ENCODE results near the gene TNFAIP8L2.

TNFAIP8L2 gene

DNA sequence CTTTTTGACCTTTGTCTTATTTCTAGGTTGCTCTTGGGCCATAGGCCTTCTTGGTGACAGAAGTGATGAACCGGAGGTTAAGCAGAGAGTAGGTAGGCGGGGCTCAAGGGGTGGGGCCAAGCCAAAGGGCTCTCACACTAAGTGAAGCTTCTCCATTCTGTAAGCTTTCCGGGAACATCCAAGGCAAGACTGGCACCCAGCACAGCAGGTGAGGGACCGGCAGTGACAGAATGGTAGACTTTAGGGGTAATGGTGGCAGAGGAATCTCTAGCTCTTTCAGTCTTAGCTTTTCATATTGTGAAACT is at the start of gene TNFAIP8L2:
Gene TNFAIP8L2, plus strand, starts transcription at position 135 of the 305 bp plus-strand sequence. CDS start 2,049 bp downstream, outside the sequence.
- Histone ChIP-seq H3K9ac (ENCODE audit: low read length) (no peak within 1 kb of the TSS), H3K4me1 (ENCODE audit: control insufficient read depth, insufficient read depth, low read length) (no peaks in the 10 kb centered on the region), H3K9me3 (ENCODE audit: control insufficient read depth, low read length) (no peaks in the 10 kb centered on the region), H3K27me3 (replicated peaks; ENCODE audit: control insufficient read depth, insufficient read depth, low read length) (no peaks in the 10 kb centered on the region), H3K4me3 (ENCODE audit: low read length) (no peak within 1 kb of the TSS), H3K36me3 (ENCODE audit: control insufficient read depth, insufficient read depth, low read length, severe bottlenecking) (peaks cover 46% of the 10 kb centered on the region)
- no peak for DNase-seq (ENCODE audit: low read depth)

DNA sequence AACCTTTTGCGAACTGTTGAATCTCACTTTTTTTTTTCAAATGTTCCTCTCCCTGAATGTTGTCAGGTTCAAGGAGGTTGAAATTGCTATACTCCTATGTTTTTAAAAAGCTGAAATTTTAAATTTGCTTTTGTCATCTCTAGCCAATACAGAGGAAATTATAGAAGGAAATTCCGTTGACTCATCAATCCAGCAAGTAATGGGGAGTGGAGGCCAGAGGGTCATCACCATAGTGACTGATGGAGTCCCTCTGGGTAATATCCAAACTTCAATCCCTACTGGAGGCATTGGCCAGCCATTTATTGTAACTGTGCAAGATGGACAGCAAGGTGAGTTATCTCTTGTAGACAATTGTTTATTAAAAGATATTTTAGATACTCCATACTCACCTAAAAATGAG is 49.6 kb upstream of the TNFAIP8L2 start:
- H3K9ac ChIP-seq (ENCODE audit: low read length): no peak overlapping the region
- no peaks in the 10 kb centered on the region for H3K27me3 ChIP-seq (replicated peaks; ENCODE audit: control insufficient read depth, insufficient read depth, low read length)
- H3K9me3 ChIP-seq (ENCODE audit: control insufficient read depth, low read length): no peaks in the 10 kb centered on the region
- peaks cover 20% of the 10 kb centered on the region for H3K36me3 ChIP-seq (ENCODE audit: control insufficient read depth, insufficient read depth, low read length, severe bottlenecking)
- no peak for DNase-seq (ENCODE audit: low read depth)
- H3K4me1 ChIP-seq (ENCODE audit: control insufficient read depth, insufficient read depth, low read length): no peaks in the 10 kb centered on the region
- H3K4me3 ChIP-seq (ENCODE audit: low read length): no peak overlapping the region

DNA sequence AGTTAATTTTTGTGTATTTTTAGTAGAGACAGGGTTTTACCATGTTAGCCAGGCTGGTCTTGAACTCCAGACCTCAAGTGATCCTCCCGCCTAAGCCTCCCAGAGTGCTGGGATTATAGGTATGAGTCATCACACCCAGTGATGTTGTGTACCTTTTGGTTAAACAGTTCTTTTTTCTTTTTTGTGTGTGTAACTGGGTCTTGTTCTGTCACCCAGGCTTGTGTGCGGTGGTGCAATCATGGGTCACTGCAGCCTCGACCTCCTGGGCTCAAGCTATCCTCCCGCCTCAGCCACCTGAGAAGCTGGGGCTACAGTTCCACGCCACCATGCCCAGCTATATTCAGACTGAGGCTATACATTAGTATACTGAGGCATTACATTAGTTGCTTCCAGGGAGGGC is 48.1 kb upstream of the TNFAIP8L2 start:
- Histone ChIP-seq H3K9me3 (ENCODE audit: control insufficient read depth, low read length) (no peaks in the 10 kb centered on the region), H3K36me3 (ENCODE audit: control insufficient read depth, insufficient read depth, low read length, severe bottlenecking) (peaks cover 20% of the 10 kb centered on the region), H3K9ac (ENCODE audit: low read length) (no peak overlapping the region), H3K4me3 (ENCODE audit: low read length) (no peak overlapping the region), H3K4me1 (ENCODE audit: control insufficient read depth, insufficient read depth, low read length) (no peaks in the 10 kb centered on the region), H3K27me3 (replicated peaks; ENCODE audit: control insufficient read depth, insufficient read depth, low read length) (no peaks in the 10 kb centered on the region)
- no peak for DNase-seq (ENCODE audit: low read depth)

DNA sequence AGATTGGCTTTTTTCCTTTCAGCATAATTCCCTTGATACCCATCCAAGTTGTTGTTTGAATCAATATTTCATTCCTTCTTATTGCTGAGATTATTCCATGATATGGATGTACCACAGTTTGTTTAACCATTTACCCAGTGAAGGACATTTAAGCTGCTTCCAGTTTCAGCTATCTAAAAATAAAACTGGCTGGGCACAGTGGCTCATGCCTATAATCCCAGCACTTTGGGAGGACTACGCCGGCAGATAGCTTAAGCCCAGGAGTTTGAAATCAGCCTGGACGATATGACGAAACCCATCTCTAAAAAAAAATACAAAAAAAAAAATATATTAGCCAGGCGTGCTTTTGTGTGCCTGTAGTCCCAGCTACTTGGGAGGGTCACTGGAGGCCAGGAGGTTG is 42.6 kb upstream of the TNFAIP8L2 start:
- H3K4me1 ChIP-seq (ENCODE audit: control insufficient read depth, insufficient read depth, low read length): no peaks in the 10 kb centered on the region

DNA sequence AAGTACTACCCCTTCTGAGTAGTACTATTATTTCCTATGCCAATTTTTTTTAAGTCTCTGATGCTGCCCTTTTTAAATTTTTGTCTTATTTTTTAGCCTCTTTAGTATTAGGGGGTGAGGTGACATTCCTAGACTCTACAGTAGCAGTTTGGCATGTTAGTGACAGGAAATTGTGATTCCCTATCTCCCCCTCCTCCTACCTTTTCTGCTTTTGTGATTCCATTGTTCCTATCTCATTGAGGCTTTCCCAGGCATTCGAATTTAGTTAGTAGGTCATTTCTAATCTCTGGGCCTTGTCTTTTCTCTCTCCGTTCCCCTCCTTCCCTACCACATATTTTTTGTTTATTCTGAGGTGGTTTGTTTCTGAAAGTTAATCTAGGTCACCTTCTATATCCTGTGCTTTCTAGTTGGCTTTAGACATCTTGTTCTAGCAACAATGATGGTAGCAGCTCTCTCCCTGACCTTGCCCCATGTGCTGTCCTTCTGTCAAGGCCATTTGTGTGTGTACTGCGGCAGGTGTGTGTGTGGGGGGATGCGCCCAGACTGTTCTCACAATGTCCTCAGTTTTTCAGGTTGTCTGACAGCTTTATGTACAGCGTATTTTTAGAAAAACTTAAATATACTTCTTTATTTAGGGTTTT is 31.6 kb upstream of the TNFAIP8L2 start:
- H3K4me3 ChIP-seq (ENCODE audit: low read length): no peak overlapping the region
- peaks cover 5% of the 10 kb centered on the region for H3K4me1 ChIP-seq (ENCODE audit: control insufficient read depth, insufficient read depth, low read length)
- H3K9me3 ChIP-seq (ENCODE audit: control insufficient read depth, low read length): no peaks in the 10 kb centered on the region
- H3K27me3 ChIP-seq (replicated peaks; ENCODE audit: control insufficient read depth, insufficient read depth, low read length): no peaks in the 10 kb centered on the region
- H3K9ac ChIP-seq (ENCODE audit: low read length): no peak overlapping the region
- no peak for DNase-seq (ENCODE audit: low read depth)
- H3K36me3 ChIP-seq (ENCODE audit: control insufficient read depth, insufficient read depth, low read length, severe bottlenecking): peaks cover 2% of the 10 kb centered on the region

More for the DNA sequence above, 42.6 kb upstream of the TNFAIP8L2 start:
- no peaks in the 10 kb centered on the region for H3K27me3 ChIP-seq (replicated peaks; ENCODE audit: control insufficient read depth, insufficient read depth, low read length)
- H3K9ac ChIP-seq (ENCODE audit: low read length): no peak overlapping the region
- DNase-seq (ENCODE audit: low read depth): no peak
- no peak overlapping the region for H3K4me3 ChIP-seq (ENCODE audit: low read length)
- peaks cover 5% of the 10 kb centered on the region for H3K36me3 ChIP-seq (ENCODE audit: control insufficient read depth, insufficient read depth, low read length, severe bottlenecking)
- H3K9me3 ChIP-seq (ENCODE audit: control insufficient read depth, low read length): no peaks in the 10 kb centered on the region

DNA sequence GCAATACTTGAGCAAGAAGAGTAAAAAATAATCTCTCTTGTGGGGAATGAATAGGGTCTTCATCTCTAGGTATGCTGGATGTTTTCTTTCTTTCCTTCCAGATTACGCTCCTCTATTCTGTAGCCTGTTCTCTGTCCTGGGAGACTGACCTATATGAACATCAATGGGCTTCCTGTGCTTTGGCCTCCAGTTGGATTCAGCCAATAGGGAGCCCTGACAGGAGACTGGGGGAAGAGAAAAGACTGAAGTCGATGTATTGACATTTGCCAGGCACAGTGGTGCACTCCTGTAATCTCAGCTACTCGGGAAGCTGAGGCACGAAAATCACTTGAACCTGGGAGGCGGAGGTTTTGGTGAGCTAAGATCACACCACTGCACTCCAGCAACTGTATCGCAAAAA is 27.6 kb upstream of the TNFAIP8L2 start:
- DNase-seq (ENCODE audit: low read depth): no peak
- Histone ChIP-seq H3K9ac (ENCODE audit: low read length) (no peak overlapping the region), H3K4me1 (ENCODE audit: control insufficient read depth, insufficient read depth, low read length) (peaks cover 13% of the 10 kb centered on the region)

DNA sequence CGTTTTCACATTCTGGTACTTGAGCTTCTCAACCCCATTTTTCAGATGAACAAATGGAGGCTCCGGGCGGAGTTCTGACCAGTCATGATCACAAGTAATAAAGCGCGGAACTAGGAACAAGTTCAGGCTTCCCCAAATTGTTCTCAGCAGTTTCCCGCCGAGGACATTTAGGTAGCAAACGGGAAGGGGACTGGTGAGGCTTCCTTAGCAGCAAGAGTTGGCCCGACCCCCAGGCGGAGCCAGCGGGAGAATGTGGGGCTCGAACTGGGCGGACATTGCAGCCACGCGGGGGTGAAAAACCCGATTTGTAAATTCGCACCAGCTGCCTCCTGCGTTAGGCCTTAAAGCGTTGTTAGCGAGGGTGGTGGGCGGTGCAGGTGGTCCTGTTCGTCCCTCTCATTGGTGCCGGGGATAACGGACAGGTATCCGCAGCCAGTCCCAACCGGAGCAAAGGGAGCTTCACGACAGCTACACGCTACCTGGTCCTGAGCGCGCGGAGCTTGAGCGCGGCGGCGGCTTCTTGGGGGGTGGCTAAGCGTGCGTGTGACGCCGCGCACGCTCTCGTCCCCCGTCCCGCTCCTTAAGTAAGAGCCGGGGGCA is 25.4 kb upstream of the TNFAIP8L2 start:
- H3K27me3 ChIP-seq (replicated peaks; ENCODE audit: control insufficient read depth, insufficient read depth, low read length): peaks cover 7% of the 10 kb centered on the region
- peak overlapping the region; percentile 68 for H3K4me3 ChIP-seq (ENCODE audit: low read length)
- no peaks in the 10 kb centered on the region for H3K9me3 ChIP-seq (ENCODE audit: control insufficient read depth, low read length)
- H3K4me1 ChIP-seq (ENCODE audit: control insufficient read depth, insufficient read depth, low read length): peaks cover 13% of the 10 kb centered on the region
- H3K36me3 ChIP-seq (ENCODE audit: control insufficient read depth, insufficient read depth, low read length, severe bottlenecking): peaks cover 2% of the 10 kb centered on the region
- peak; percentile 49 for DNase-seq (ENCODE audit: low read depth)
- H3K9ac ChIP-seq (ENCODE audit: low read length): peak overlapping the region; percentile 65

More for the DNA sequence above, 27.6 kb upstream of the TNFAIP8L2 start:
- no peak overlapping the region for H3K4me3 ChIP-seq (ENCODE audit: low read length)
- H3K36me3 ChIP-seq (ENCODE audit: control insufficient read depth, insufficient read depth, low read length, severe bottlenecking): peaks cover 2% of the 10 kb centered on the region
- peaks cover 7% of the 10 kb centered on the region for H3K27me3 ChIP-seq (replicated peaks; ENCODE audit: control insufficient read depth, insufficient read depth, low read length)
- H3K9me3 ChIP-seq (ENCODE audit: control insufficient read depth, low read length): no peaks in the 10 kb centered on the region

DNA sequence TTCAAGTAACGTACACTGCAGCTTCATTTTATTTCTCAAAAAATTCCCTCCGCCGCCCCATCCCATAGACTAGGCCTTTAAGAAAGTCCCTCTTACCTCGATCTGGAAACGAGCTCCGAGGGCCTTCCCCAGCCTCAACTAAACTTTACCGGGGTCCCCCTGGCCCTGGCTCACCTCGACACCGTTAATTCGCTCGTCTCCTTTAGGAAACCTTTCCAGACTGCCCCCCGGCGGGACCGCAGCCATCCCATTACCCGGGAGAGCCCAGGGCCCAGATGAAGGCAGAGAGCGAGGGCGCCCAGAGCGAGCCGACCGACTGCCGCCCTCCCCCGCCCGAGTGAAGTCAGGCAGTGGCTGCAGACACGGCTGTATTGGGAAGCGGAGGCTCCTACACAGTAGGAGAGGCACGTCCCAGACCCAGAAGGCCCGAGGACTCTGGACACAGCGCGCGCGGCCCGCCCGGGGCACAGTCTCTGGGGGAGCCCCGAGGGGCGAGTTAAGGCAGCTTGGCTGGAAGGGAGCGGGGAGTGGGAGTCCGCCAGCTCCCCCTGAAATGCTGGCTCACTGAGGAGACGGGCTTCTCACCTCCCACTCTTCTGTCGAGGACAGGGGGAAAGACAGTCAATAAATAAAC is 24.6 kb upstream of the TNFAIP8L2 start:
- Histone ChIP-seq H3K4me1 (ENCODE audit: control insufficient read depth, insufficient read depth, low read length) (peaks cover 13% of the 10 kb centered on the region), H3K27me3 (replicated peaks; ENCODE audit: control insufficient read depth, insufficient read depth, low read length) (peaks cover 7% of the 10 kb centered on the region), H3K9ac (ENCODE audit: low read length) (peak overlapping the region; percentile 65), H3K36me3 (ENCODE audit: control insufficient read depth, insufficient read depth, low read length, severe bottlenecking) (peaks cover 2% of the 10 kb centered on the region), H3K9me3 (ENCODE audit: control insufficient read depth, low read length) (no peaks in the 10 kb centered on the region), H3K4me3 (ENCODE audit: low read length) (peak overlapping the region; percentile 68)
- no peak for DNase-seq (ENCODE audit: low read depth)

DNA sequence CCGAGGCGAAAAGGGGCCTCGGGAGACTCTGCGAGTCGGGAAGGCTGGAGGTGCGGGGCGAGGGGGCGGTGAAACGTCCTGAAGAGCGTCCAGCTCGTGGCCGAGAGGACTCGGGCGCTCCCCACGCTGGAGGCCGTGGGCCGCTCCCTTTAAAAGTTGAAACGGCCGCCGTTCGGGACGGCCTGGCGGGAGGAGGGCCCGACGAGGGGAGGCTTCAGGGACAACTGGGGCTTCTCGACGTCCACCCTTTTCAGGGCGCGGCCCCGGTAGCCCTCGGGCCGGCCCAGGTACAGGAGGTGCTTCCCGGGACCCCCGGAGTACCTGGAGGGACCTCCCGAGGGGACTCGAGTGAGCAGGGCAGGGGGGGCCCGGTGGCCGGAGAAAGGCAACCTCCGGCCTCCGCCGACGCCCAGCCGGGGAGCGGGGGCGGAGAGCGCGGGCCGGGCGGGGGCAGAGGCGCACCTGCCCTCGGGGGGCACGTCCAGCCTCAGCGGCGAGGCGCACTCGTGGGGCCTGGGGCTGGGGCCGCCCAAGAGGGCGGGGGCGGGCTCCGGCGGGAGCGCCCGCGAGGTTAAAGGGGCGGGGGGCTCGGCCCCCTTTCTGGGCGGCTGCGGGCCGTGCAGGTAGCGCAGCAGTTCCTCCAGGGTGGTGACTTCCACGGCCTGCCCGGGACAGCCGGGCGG is 24.0 kb upstream of the TNFAIP8L2 start:
- Histone ChIP-seq H3K36me3 (ENCODE audit: control insufficient read depth, insufficient read depth, low read length, severe bottlenecking) (peaks cover under 1% of the 10 kb centered on the region), H3K4me3 (ENCODE audit: low read length) (peak overlapping the region; percentile 68)

DNA sequence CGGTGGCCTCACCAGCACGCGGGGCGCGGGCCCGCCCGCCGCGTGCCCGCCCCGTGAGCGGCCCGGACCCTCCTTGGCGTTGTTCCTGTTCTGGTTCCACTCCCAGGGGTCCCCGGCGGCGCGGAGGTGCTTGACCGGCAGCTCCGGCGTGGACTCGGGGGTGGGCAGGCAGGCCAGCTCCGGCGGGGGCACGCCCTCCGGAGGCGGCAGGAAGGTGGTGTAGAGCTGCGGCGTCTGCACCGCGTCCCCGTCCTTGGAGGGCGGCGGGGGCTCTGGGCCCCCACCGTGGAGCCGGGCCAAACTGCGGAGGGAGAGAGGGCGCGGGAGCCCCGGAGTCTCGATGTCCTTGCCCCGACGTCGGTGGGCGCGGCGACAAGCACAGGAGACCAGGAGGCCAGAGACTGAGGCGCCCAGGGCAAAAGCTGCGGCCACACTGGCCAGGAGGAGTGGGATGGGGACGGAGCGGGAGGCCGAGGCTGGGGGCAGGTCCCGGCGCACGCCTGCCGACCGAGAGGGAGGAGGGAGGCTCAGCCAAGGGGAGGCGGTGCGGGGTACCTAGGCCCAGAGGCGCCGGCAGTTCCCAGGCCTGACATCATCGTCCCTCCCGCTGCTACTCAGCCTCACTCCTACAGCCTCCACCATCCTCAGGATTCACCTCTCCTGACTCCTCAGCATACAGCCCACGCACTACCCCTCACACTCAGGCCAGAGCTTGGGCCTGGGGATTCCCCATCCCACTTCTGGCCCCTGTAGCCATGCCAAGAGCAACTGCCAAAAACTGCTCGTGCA is 23.2 kb upstream of the TNFAIP8L2 start:
- Histone ChIP-seq H3K9me3 (ENCODE audit: control insufficient read depth, low read length) (no peaks in the 10 kb centered on the region), H3K9ac (ENCODE audit: low read length) (no peak overlapping the region), H3K36me3 (ENCODE audit: control insufficient read depth, insufficient read depth, low read length, severe bottlenecking) (no peaks in the 10 kb centered on the region), H3K27me3 (replicated peaks; ENCODE audit: control insufficient read depth, insufficient read depth, low read length) (peaks cover 7% of the 10 kb centered on the region), H3K4me1 (ENCODE audit: control insufficient read depth, insufficient read depth, low read length) (peaks cover 13% of the 10 kb centered on the region), H3K4me3 (ENCODE audit: low read length) (no peak overlapping the region)
- no peak for DNase-seq (ENCODE audit: low read depth)

More for the DNA sequence above, 24.0 kb upstream of the TNFAIP8L2 start:
- Histone ChIP-seq H3K9me3 (ENCODE audit: control insufficient read depth, low read length) (no peaks in the 10 kb centered on the region), H3K9ac (ENCODE audit: low read length) (peak overlapping the region; percentile 65), H3K27me3 (replicated peaks; ENCODE audit: control insufficient read depth, insufficient read depth, low read length) (peaks cover 7% of the 10 kb centered on the region), H3K4me1 (ENCODE audit: control insufficient read depth, insufficient read depth, low read length) (peaks cover 13% of the 10 kb centered on the region)
- DNase-seq (ENCODE audit: low read depth): no peak

DNA sequence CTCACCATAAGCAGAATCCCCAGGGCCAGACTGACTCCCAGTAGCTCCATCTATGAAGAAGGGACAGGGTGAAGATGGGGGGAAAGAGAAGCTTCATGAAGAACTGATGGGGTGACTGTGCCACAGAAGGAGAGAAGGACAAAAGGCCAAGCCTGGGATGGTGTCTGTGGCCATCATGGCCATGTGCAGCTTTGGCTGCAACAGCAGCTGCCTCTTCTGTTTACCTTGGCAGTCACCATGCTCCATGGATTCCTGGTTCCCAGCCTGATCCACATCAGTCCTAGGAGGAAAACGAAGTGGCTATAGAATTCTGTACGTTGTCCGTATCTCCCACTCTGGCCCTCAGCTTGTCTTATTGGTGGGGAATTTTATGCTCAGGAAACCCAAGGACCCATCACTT is 22.1 kb upstream of the TNFAIP8L2 start:
- H3K4me1 ChIP-seq (ENCODE audit: control insufficient read depth, insufficient read depth, low read length): peaks cover 11% of the 10 kb centered on the region
- no peak for DNase-seq (ENCODE audit: low read depth)
- H3K27me3 ChIP-seq (replicated peaks; ENCODE audit: control insufficient read depth, insufficient read depth, low read length): peaks cover 7% of the 10 kb centered on the region
- H3K36me3 ChIP-seq (ENCODE audit: control insufficient read depth, insufficient read depth, low read length, severe bottlenecking): no peaks in the 10 kb centered on the region
- no peak overlapping the region for H3K4me3 ChIP-seq (ENCODE audit: low read length)
- H3K9me3 ChIP-seq (ENCODE audit: control insufficient read depth, low read length): no peaks in the 10 kb centered on the region
- no peak overlapping the region for H3K9ac ChIP-seq (ENCODE audit: low read length)

Data from adipocyte (in vitro differentiated cells).